ENCODE measurements around the gene HLCS.

Gene HLCS

DNA sequence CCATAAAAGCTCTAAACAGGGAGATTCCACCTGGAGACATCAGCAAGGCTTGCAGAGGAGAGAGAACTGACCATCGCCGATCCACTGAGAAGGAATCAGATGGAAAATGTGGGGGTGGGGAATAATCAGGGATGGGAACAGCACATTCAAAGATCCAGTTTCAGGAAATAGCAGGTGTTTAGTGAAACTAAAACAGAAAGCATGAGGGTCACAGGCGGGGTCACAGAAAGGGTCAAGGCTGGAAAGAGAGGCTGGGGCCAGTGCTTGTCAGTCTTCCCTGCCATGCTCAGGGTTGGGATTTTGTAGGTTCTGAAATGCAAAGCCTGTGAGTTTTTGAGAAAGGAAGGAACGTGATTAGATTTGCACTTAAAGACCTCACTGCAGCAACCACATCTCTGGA, 103.2 kb downstream of the HLCS start:
- no peak for DNase-seq (ENCODE audit: low read depth in 2 of 2)
- TF ChIP-seq, protein P1, sequence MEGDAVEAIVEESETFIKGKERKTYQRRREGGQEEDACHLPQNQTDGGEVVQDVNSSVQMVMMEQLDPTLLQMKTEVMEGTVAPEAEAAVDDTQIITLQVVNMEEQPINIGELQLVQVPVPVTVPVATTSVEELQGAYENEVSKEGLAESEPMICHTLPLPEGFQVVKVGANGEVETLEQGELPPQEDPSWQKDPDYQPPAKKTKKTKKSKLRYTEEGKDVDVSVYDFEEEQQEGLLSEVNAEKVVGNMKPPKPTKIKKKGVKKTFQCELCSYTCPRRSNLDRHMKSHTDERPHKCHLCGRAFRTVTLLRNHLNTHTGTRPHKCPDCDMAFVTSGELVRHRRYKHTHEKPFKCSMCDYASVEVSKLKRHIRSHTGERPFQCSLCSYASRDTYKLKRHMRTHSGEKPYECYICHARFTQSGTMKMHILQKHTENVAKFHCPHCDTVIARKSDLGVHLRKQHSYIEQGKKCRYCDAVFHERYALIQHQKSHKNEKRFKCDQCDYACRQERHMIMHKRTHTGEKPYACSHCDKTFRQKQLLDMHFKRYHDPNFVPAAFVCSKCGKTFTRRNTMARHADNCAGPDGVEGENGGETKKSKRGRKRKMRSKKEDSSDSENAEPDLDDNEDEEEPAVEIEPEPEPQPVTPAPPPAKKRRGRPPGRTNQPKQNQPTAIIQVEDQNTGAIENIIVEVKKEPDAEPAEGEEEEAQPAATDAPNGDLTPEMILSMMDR (IDR thresholded peaks at IDR 0.05; ENCODE audit: low read depth, low read length): no peak
- no peak overlapping the region for H3K4me3 ChIP-seq (replicated peaks in 1 of 2; ENCODE audit: low read depth in 2 of 2, low read length in 2 of 2)

GRCh38 chr21:36861595-36862323, 104.7 kb downstream of the HLCS start:
- H3K4me3 ChIP-seq (replicated peaks in 1 of 2; ENCODE audit: low read depth in 2 of 2, low read length in 2 of 2): no peak overlapping the region
- DNase-seq (ENCODE audit: low read depth in 2 of 2): peak; percentile 23 to 39
- TF ChIP-seq, protein P1 (IDR thresholded peaks at IDR 0.05; ENCODE audit: low read depth, low read length): no peak

DNA sequence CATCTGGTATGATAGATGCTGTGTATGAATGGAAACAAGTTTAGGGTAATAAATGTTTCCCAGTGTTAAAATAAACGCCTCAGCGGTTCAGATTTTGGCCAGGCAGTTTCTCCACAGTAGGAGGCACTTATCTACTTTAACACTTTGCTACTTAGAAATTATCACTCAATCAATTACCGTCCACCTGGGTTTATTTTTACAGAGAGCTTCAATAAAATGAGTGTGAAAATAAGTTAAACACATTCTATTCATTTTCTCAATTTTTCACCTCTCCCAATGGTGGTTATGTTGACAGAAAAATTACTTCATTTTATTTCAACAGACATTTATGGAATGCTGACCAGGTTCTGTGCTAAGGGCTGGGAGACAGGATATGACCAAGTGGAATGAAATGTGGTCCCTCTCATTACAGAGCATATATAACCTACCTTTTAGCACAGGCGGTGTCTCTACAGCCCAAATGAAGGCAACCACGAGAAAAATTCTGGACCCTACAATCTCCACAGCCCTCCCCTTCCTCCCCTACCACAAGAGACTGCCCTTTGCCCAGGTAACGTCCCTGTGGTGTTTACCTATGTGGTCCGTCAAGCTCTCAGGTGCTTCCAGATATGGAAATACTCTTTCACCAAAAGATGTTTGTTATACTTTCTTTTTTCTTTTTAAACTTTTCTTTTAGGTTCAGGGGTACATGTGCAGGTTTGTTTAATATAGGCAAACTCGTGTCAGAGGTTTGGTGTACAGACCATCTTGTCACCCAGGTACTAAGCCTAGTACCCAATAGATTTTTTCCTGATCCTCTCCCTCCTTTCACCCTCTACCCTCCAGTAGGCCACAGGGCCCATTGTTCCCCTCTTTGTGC, 105.5 kb downstream of the HLCS start:
- H3K4me3 ChIP-seq (replicated peaks in 1 of 2; ENCODE audit: low read depth in 2 of 2, low read length in 2 of 2): no peak overlapping the region
- TF ChIP-seq, protein P1 (IDR thresholded peaks at IDR 0.05; ENCODE audit: low read depth, low read length): no peak
- DNase-seq (ENCODE audit: low read depth in 2 of 2): peak; percentile 65 to 91

- no peak overlapping the region for H3K4me3 ChIP-seq (replicated peaks in 1 of 2; ENCODE audit: low read depth in 2 of 2, low read length in 2 of 2)
- DNase-seq (ENCODE audit: low read depth in 2 of 2): peak; percentile 62 to 76
- TF ChIP-seq, protein P1 (IDR thresholded peaks at IDR 0.05; ENCODE audit: low read depth, low read length): no peak
Measured at GRCh38 chr21:36859744-36860501, 106.5 kb downstream of the HLCS start.

- peak in 1 of 2 donors; percentile 46 for DNase-seq (ENCODE audit: low read depth in 2 of 2)
- no peak overlapping the region for H3K4me3 ChIP-seq (replicated peaks in 1 of 2; ENCODE audit: low read depth in 2 of 2, low read length in 2 of 2)
- TF ChIP-seq, protein P1 (IDR thresholded peaks at IDR 0.05; ENCODE audit: low read depth, low read length): no peak
Measured at GRCh38 chr21:36858320-36858957, 108.0 kb downstream of the HLCS start.

DNA sequence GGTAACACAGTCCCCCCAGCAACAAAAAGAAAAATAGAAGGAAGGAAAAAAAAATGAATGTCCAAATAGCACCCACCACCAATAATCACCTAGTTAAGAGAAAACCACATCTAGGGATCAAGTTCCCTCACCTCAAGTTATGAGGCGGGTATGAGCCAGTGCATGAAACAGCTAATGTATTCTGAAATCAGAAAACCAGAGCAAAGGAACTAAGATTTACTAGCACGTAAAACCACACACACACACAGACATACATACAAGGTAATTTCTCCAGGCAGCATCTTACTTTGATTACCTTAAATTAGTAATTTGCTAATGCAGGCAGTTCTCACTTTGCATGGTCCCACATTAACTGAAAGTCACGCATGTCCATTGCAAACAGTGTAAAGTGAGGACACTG, 109.8 kb downstream of the HLCS start:
- TF ChIP-seq, protein P1 (IDR thresholded peaks at IDR 0.05; ENCODE audit: low read depth, low read length): no peak
- DNase-seq (ENCODE audit: low read depth in 2 of 2): no peak
- no peak overlapping the region for H3K4me3 ChIP-seq (replicated peaks in 1 of 2; ENCODE audit: low read depth in 2 of 2, low read length in 2 of 2)

All from cardiac fibroblast (primary cell).